Fibroblast of lung (primary cell): Measurements from ENCODE around the gene CHCHD5. TPM values are rescaled to one million over a fixed set of nuclear protein-coding genes. Genes with fewer than 3 reads are reported as not detected.
"Not testable (repeated sequence)": the region's sequence is repeated elsewhere in the genome, so short reads cannot be mapped to it uniquely, and the experiment has no call there.

ENCODE experiments used
- DNase-seq, 2 donors: peaks; one replicate each; pipeline versions ENCODE4 v3.0.0 to v3.0.0-alpha.2; 2010; ENCODE audit warnings: low read depth in 2 of 2
- H2AFZ ChIP-seq: 2 replicates; pipeline ENCODE4 v1.5.1; 2012; ENCODE audit warnings: low read length, control low read depth, inconsistent platforms
- H3K27ac ChIP-seq: 2 replicates; pipeline ENCODE4 v1.5.1; 2011; ENCODE audit warnings: low read length, control low read depth; ENCODE audit not compliant: insufficient read depth
- H3K27me3 ChIP-seq: 2 replicates; pipeline ENCODE4 v1.5.1; 2011; ENCODE audit warnings: mild to moderate bottlenecking, low read length; ENCODE audit not compliant: control insufficient read depth, insufficient read depth
- H3K36me3 ChIP-seq: 2 replicates; pipeline ENCODE4 v1.5.1; 2011; ENCODE audit warnings: low read length; ENCODE audit not compliant: control insufficient read depth, insufficient read depth
- H3K4me1 ChIP-seq: 2 replicates; pipeline ENCODE4 v1.5.1; 2011; ENCODE audit warnings: low read length; ENCODE audit not compliant: control insufficient read depth, insufficient read depth; ENCODE audit errors: extremely low read depth
- H3K4me2 ChIP-seq: 2 replicates; pipeline ENCODE4 v1.5.1; 2011; ENCODE audit warnings: low read length, control low read depth; ENCODE audit not compliant: insufficient read depth; ENCODE audit errors: extremely low read depth
- H3K4me3 ChIP-seq, 4 experiments: fragments of 200-600 bp in 1 of 4; sonication (generic) in 1 of 4; replicated peaks in 1 of 4; 2 replicates each; pipeline ENCODE4 v1.5.1; 2011 to 2016; ENCODE audit warnings: low read length in 4 of 4, low read depth in 3 of 4, mild to moderate bottlenecking in 3 of 4, control low read depth in 2 of 4, inconsistent platforms in 1 of 4, mixed read lengths in 1 of 4; ENCODE audit not compliant: insufficient read depth in 1 of 4; ENCODE audit errors: control extremely low read depth in 1 of 4
- H3K79me2 ChIP-seq: 2 replicates; pipeline ENCODE4 v1.5.1; 2012; ENCODE audit warnings: mild to moderate bottlenecking, low read length, inconsistent platforms; ENCODE audit not compliant: control insufficient read depth, insufficient read depth
- H3K9ac ChIP-seq: 2 replicates; pipeline ENCODE4 v1.5.1; 2011; ENCODE audit warnings: mild to moderate bottlenecking, low read length, control low read depth; ENCODE audit not compliant: insufficient read depth
- H3K9me3 ChIP-seq: 2 replicates; pipeline ENCODE4 v1.5.1; 2012; ENCODE audit warnings: low read depth, low read length; ENCODE audit not compliant: control insufficient read depth, insufficient read depth
- H4K20me1 ChIP-seq: 2 replicates; pipeline ENCODE4 v1.5.1; 2011; ENCODE audit warnings: low read length; ENCODE audit not compliant: control insufficient read depth, insufficient read depth; ENCODE audit errors: extremely low read depth
- EZH2 ChIP-seq: IDR thresholded peaks from 2 replicates; pipeline ENCODE4 v1.5.1; 2012; ENCODE audit warnings: low read length, control low read depth, mild to moderate bottlenecking; ENCODE audit errors: missing control alignments
- polyA plus RNA-seq, 2 donors: library from polyadenylated mRNA; depleted of rRNA in 1 of 2; stranded (reverse) in 1 of 2; unstranded in 1 of 2; fragments of >200 nt; gene quantifications; 2 replicates each; pipeline ENCODE4 v1.2.1, GENCODE V29; 2011 to 2012; ENCODE audit warnings: missing spikeins in 1 of 2
- total RNA-seq: library from RNA; depleted of rRNA; stranded (reverse); fragments of >200 nt; gene quantifications from 2 replicates; pipeline ENCODE4 v1.2.1, GENCODE V29; 2014
- TF ChIP-seq, protein P1 (sequence below), 2 donors: IDR thresholded peaks in 1 of 2; conservative IDR thresholded peaks in 1 of 2; 1 replicate in 1 of 2; 2 replicates in 1 of 2; pipeline ENCODE4 v1.5.1; 2011 to 2012; ENCODE audit warnings: low read length in 2 of 2, control low read depth in 1 of 2, inconsistent platforms in 1 of 2, low read depth in 1 of 2, mild to moderate bottlenecking in 1 of 2

The CHCHD5 gene
- total and polyA plus RNA-seq, 2 donors (not counting 1 experiment from before 2014, with no cell fraction given) = 10.5 to 17.0 TPM

GRCh38 chr2:112605926-112606325, 21.5 kb downstream of the CHCHD5 start:
- Histone ChIP-seq H3K27me3 (no peaks in the 10 kb centered on the region), H3K4me2 (no peak overlapping the region), H2AFZ (no peak overlapping the region), H3K79me2 (no peaks in the 10 kb centered on the region), H3K4me3 (no peak overlapping the region), H3K9ac (no peak overlapping the region), H3K4me1 (peaks cover 6% of the 10 kb centered on the region), H4K20me1 (no peaks in the 10 kb centered on the region), H3K27ac (no peak overlapping the region), H3K9me3 (no peaks in the 10 kb centered on the region), H3K36me3 (no peaks in the 10 kb centered on the region)
- TF ChIP-seq, protein P1, sequence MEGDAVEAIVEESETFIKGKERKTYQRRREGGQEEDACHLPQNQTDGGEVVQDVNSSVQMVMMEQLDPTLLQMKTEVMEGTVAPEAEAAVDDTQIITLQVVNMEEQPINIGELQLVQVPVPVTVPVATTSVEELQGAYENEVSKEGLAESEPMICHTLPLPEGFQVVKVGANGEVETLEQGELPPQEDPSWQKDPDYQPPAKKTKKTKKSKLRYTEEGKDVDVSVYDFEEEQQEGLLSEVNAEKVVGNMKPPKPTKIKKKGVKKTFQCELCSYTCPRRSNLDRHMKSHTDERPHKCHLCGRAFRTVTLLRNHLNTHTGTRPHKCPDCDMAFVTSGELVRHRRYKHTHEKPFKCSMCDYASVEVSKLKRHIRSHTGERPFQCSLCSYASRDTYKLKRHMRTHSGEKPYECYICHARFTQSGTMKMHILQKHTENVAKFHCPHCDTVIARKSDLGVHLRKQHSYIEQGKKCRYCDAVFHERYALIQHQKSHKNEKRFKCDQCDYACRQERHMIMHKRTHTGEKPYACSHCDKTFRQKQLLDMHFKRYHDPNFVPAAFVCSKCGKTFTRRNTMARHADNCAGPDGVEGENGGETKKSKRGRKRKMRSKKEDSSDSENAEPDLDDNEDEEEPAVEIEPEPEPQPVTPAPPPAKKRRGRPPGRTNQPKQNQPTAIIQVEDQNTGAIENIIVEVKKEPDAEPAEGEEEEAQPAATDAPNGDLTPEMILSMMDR (conservative IDR thresholded peaks at IDR 0.05 in 1 of 2, IDR thresholded peaks at IDR 0.05 in 1 of 2; ENCODE audit: low read depth in 1 of 2, low read length in 2 of 2) = no peak
- TF ChIP-seq EZH2 = no peak
- no peak for DNase-seq

DNA sequence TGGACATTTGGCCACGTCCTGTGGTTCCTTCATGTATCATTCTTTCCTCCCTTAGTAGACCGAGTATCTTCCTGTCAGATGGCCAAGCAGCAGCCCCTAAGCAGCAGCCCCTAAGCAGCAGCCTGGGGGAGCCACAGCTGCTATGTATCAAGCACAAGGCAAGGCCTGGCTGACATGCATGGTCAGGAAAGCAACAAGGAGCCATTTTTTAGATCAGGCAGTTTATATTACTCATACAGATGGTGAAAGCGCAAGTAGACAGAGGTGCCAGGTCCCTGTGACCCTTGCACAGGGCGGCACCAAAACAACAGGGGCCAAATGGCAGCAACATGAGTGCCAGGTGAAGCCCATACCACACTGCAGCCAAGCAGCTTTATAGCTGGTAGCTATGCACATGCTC, 22.1 kb downstream of the CHCHD5 start:
- peak in 1 of 2 donors; percentile 73 for DNase-seq

DNA sequence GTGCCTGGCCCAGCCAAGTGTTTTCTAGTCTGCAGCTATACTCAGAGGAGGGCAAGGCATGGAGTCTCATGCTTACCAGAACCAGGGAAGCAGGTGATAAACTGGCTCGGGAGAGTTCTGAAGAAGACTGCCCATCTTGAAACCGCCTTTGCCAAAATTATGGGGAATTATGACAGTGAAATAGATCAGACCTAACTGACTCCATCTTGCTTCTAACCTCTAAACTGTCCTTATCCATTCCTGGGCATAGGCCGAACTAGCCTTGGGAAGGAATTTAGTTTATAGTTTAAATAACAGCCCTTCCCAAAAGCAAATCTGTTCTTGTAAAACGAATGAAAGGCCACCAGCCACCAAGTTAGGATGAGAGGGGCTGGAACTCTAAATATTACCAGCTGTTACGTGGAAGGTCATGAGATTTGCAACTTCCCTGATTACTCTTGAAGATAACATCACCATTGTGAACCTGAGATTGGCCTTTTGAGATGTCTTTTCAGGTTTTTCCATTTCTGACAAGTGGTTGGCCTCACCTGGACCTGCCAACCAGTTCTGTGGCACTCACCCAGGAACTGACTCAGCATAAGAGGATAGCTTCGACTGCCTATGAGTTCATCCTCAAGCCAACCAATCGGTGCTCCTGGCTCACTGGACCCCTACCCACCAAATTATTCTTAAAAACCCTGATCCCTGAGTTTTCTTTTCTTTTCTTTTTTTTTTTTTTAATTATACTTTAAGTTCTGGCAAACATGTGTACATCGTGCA, 23.4 kb downstream of the CHCHD5 start:
- H4K20me1 ChIP-seq = no peaks in the 10 kb centered on the region
- H3K4me3 ChIP-seq = no peak overlapping the region
- no peak for DNase-seq
- H3K4me2 ChIP-seq = no peak overlapping the region
- no peak for TF ChIP-seq EZH2
- no peaks in the 10 kb centered on the region for H3K36me3 ChIP-seq
- H3K27ac ChIP-seq = no peak overlapping the region
- H3K4me1 ChIP-seq = peaks cover 6% of the 10 kb centered on the region
- H3K27me3 ChIP-seq = no peaks in the 10 kb centered on the region
- no peaks in the 10 kb centered on the region for H3K9me3 ChIP-seq
- H3K9ac ChIP-seq = no peak overlapping the region
- no peak overlapping the region for H2AFZ ChIP-seq
- H3K79me2 ChIP-seq = no peaks in the 10 kb centered on the region

More for the DNA sequence above, 22.1 kb downstream of the CHCHD5 start:
- Histone ChIP-seq H3K4me1 (peaks cover 6% of the 10 kb centered on the region), H3K4me2 (no peak overlapping the region), H2AFZ (no peak overlapping the region), H3K4me3 (no peak overlapping the region), H3K9me3 (no peaks in the 10 kb centered on the region), H3K36me3 (no peaks in the 10 kb centered on the region), H3K27ac (no peak overlapping the region), H3K79me2 (no peaks in the 10 kb centered on the region), H3K9ac (no peak overlapping the region), H4K20me1 (no peaks in the 10 kb centered on the region), H3K27me3 (no peaks in the 10 kb centered on the region)
- TF ChIP-seq, protein P1 (conservative IDR thresholded peaks at IDR 0.05 in 1 of 2, IDR thresholded peaks at IDR 0.05 in 1 of 2; ENCODE audit: low read depth in 1 of 2, low read length in 2 of 2) = no peak

- not testable (repeated sequence) for H3K4me2 ChIP-seq, H3K27me3 ChIP-seq, H3K9ac ChIP-seq, H4K20me1 ChIP-seq, H3K4me3 ChIP-seq, H2AFZ ChIP-seq, DNase-seq, H3K4me1 ChIP-seq, H3K27ac ChIP-seq, H3K79me2 ChIP-seq, H3K36me3 ChIP-seq, H3K9me3 ChIP-seq
Measured at GRCh38 chr2:112609320-112609719, 24.9 kb downstream of the CHCHD5 start.

DNA sequence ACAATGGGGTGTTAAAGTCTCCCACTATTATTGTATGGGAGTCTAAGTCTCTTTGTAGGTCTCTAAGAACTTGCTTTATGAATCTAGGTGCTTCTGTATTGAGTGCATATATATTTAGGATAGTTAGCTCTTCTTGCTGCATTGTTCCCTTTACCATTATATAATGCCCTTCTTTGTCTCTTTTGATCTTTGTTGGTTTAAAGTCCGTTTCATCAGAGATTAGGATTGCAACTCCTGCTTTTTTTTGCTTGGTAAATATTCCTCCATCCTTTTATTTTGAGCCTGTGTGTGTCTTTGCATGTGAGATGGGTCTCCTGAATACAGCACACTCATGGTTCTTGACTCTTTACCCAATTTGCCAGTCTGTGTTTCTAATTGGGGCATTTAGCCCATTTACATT, 27.9 kb downstream of the CHCHD5 start:
- H3K27ac ChIP-seq = not testable (repeated sequence)

More for the DNA sequence above, 27.9 kb downstream of the CHCHD5 start:
- H4K20me1 ChIP-seq, H3K27me3 ChIP-seq, H3K4me1 ChIP-seq, H3K9me3 ChIP-seq, H3K9ac ChIP-seq, H3K4me2 ChIP-seq, DNase-seq, H2AFZ ChIP-seq, H3K79me2 ChIP-seq, H3K4me3 ChIP-seq, H3K36me3 ChIP-seq: not testable (repeated sequence)
